Mammary epithelial cell (primary cell): Measurements from ENCODE around the gene MAGOH.

Source experiments
- EZH2 ChIP-seq: IDR thresholded peaks from 2 replicates; pipeline ENCODE4 v1.6.1; 2012; ENCODE audit warnings: low read length, inconsistent platforms, borderline replicate concordance
- TF ChIP-seq, protein P1 (sequence below), 2 donors: IDR thresholded peaks in 1 of 2; conservative IDR thresholded peaks in 1 of 2; 2 replicates each; pipeline ENCODE4 v1.5.1; 2011 to 2012; ENCODE audit warnings: inconsistent platforms in 2 of 2, low read length in 2 of 2, mild to moderate bottlenecking in 2 of 2, control low read depth in 1 of 2, low read depth in 1 of 2; ENCODE audit not compliant: insufficient read depth in 1 of 2; ENCODE audit errors: extremely low read depth in 1 of 2

DNA sequence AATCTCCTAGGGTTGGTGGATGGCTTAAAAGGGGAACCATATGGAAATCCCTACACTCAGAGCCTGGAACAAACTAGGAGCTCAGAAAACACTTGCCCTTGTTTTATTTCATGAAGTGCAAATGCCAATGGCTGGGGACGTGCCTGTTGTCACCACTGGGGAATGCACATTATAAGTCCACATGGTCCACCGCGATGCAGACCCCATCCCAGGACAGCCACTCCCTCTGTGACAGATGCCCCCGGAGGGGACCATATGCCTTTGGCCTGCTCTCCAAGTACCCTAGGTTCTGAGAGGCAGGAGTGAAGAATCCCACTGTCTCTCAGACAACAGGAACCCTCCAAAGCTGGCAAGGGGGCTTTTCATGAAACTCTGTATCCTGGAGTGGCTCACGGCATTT, 47.2 kb upstream of the MAGOH start:
- TF ChIP-seq, protein P1, sequence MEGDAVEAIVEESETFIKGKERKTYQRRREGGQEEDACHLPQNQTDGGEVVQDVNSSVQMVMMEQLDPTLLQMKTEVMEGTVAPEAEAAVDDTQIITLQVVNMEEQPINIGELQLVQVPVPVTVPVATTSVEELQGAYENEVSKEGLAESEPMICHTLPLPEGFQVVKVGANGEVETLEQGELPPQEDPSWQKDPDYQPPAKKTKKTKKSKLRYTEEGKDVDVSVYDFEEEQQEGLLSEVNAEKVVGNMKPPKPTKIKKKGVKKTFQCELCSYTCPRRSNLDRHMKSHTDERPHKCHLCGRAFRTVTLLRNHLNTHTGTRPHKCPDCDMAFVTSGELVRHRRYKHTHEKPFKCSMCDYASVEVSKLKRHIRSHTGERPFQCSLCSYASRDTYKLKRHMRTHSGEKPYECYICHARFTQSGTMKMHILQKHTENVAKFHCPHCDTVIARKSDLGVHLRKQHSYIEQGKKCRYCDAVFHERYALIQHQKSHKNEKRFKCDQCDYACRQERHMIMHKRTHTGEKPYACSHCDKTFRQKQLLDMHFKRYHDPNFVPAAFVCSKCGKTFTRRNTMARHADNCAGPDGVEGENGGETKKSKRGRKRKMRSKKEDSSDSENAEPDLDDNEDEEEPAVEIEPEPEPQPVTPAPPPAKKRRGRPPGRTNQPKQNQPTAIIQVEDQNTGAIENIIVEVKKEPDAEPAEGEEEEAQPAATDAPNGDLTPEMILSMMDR (conservative IDR thresholded peaks at IDR 0.05 in 1 of 2, IDR thresholded peaks at IDR 0.05 in 1 of 2; ENCODE audit: extremely low read depth in 1 of 2, insufficient read depth in 1 of 2, low read depth in 1 of 2, low read length in 2 of 2), result no peak
- TF ChIP-seq EZH2, result no peak
